Keratinocyte (primary cell): Measurements from ENCODE around the gene CREB3L1. TPM values are rescaled to one million over a fixed set of nuclear protein-coding genes. Genes with fewer than 3 reads are reported as not detected.

ENCODE experiments used
- DNase-seq: peaks from one replicate; pipeline ENCODE4 v3.0.0-alpha.2; 2011; ENCODE audit warnings: low read depth, missing footprints, low spot score
- FAIRE-seq: peaks from 2 replicates; lab custom pipeline; 2011; peaks lifted over from hg19 to GRCh38; lab: Jason Lieb, UNC
- H2AFZ ChIP-seq: 2 replicates; pipeline ENCODE4 v1.6.0; 2012; ENCODE audit warnings: low read length, control low read depth, inconsistent platforms; ENCODE audit not compliant: control insufficient read depth
- H3K27ac ChIP-seq: 2 replicates; pipeline ENCODE4 v1.5.1; 2011; ENCODE audit warnings: low read length; ENCODE audit not compliant: control insufficient read depth, insufficient read depth
- H3K27me3 ChIP-seq: 3 replicates; pipeline ENCODE4 v1.6.0; 2011; ENCODE audit warnings: low read length; ENCODE audit not compliant: control insufficient read depth, insufficient read depth; ENCODE audit errors: extremely low read depth
- H3K36me3 ChIP-seq, 2 experiments: 2 replicates in 1 of 2; 3 replicates in 1 of 2; pipeline ENCODE4 v1.5.1; 2011; ENCODE audit warnings: low read length in 2 of 2, mild to moderate bottlenecking in 1 of 2; ENCODE audit not compliant: control insufficient read depth in 2 of 2, insufficient read depth in 2 of 2; ENCODE audit errors: extremely low read depth in 1 of 2
- H3K4me1 ChIP-seq: 3 replicates; pipeline ENCODE4 v1.5.1; 2011; ENCODE audit warnings: low read length; ENCODE audit not compliant: control insufficient read depth, insufficient read depth; ENCODE audit errors: extremely low read depth
- H3K4me2 ChIP-seq: 3 replicates; pipeline ENCODE4 v1.6.0; 2011; ENCODE audit warnings: low read depth, low read length; ENCODE audit not compliant: control insufficient read depth, insufficient read depth; ENCODE audit errors: extremely low read depth
- H3K4me3 ChIP-seq, 3 experiments: fragments of 200-600 bp in 1 of 3; sonication (generic) in 1 of 3; 2 replicates in 2 of 3; 3 replicates in 1 of 3; pipeline ENCODE4 v1.5.1; 2011 to 2016; ENCODE audit warnings: low read length in 3 of 3, mild to moderate bottlenecking in 3 of 3, control low read depth in 2 of 3, inconsistent platforms in 1 of 3, low read depth in 1 of 3, mixed read lengths in 1 of 3, mixed run types in 1 of 3, moderate library complexity in 1 of 3; ENCODE audit not compliant: control insufficient read depth in 2 of 3, insufficient read depth in 2 of 3; ENCODE audit errors: extremely low read depth in 1 of 3
- H3K79me2 ChIP-seq: 2 replicates; pipeline ENCODE4 v1.6.0; 2012; ENCODE audit warnings: low read length; ENCODE audit not compliant: control insufficient read depth, insufficient read depth
- H3K9ac ChIP-seq: 3 replicates; pipeline ENCODE4 v1.6.0; 2011; ENCODE audit warnings: low read length; ENCODE audit not compliant: control insufficient read depth, insufficient read depth; ENCODE audit errors: extremely low read depth
- H3K9me1 ChIP-seq: 3 replicates; pipeline ENCODE4 v1.6.0; 2011; ENCODE audit warnings: low read length; ENCODE audit not compliant: control insufficient read depth, insufficient read depth; ENCODE audit errors: extremely low read depth
- H3K9me3 ChIP-seq: 2 replicates; pipeline ENCODE4 v1.5.1; 2012; ENCODE audit warnings: low read depth, low read length; ENCODE audit not compliant: control insufficient read depth
- H4K20me1 ChIP-seq: 3 replicates; pipeline ENCODE4 v1.6.0; 2011; ENCODE audit warnings: low read length; ENCODE audit not compliant: control insufficient read depth, insufficient read depth; ENCODE audit errors: extremely low read depth
- EZH2 ChIP-seq: IDR thresholded peaks from one replicate; pipeline ENCODE4 v1.6.1; 2012; ENCODE audit warnings: inconsistent platforms, mild to moderate bottlenecking, low read length, moderate library complexity
- dilution Hi-C: fragments of 300-500 bp; cut with MboI; formaldehyde crosslinking; loops from one replicate; pipeline ENCODE4 v1.7.0; 2020; ENCODE audit warnings: low sequenced_read_pairs; ENCODE audit not compliant: extremely low pct_ligation_motif_present
- polyA plus RNA-seq, 5 experiments: library from polyadenylated mRNA; depleted of rRNA in 3 of 5; stranded (reverse) in 3 of 5; stranded (forward) in 1 of 5; unstranded in 1 of 5; fragments of >200 nt; gene quantifications; 1 replicate in 1 of 5; 2 replicates in 3 of 5; 3 replicates in 1 of 5; pipeline versions ENCODE4 v1.2.1 to v1.2.3, GENCODE V29; 2011 to 2012; ENCODE audit warnings: missing spikeins in 2 of 5, low read depth in 1 of 5, low replicate concordance in 1 of 5
- TF ChIP-seq, protein P1 (sequence below), 3 experiments: IDR thresholded peaks in 1 of 3; conservative IDR thresholded peaks in 1 of 3; optimal IDR thresholded peaks in 1 of 3; 2 replicates in 2 of 3; 3 replicates in 1 of 3; pipeline versions ENCODE3 to v1.5.1; 2011; ENCODE audit warnings: low read length in 3 of 3, mild to moderate bottlenecking in 3 of 3, moderate library complexity in 2 of 3, control low read depth in 1 of 3, inconsistent platforms in 1 of 3; ENCODE audit not compliant: insufficient read depth in 2 of 3; ENCODE audit errors: extremely low read depth in 1 of 3

CREB3L1 gene
- polyA plus RNA-seq, 1 donor (not counting 4 experiments of a cell fraction or from before 2014, with no cell fraction given) = not detected

DNA sequence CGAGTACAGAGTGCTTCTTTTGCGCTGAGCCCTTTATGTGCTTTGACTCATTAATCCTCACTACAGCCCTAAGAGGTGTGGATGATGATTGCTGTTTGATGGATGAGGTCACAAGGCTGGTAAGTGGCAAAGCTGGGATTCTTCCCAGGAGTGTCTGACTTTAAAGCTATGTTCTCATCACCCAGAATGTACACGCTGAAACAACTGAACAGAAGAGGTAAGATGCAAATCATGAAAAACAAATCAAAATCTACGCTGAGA lies 37.7 kb upstream of the CREB3L1 start:
- Histone ChIP-seq H3K9ac (peak overlapping the region; percentile 58), H3K9me1 (no peaks in the 10 kb centered on the region), H3K36me3 (no peaks in the 10 kb centered on the region), H3K4me3 (peak overlapping the region in 1 of 3 experiments; percentile 52), H3K4me2 (peak overlapping the region; percentile 86), H4K20me1 (no peaks in the 10 kb centered on the region), H3K27me3 (no peaks in the 10 kb centered on the region), H3K4me1 (peaks cover 46% of the 10 kb centered on the region), H2AFZ (no peak overlapping the region), H3K79me2 (no peaks in the 10 kb centered on the region), H3K27ac (peak overlapping the region; percentile 47), H3K9me3 (no peaks in the 10 kb centered on the region)
- FAIRE-seq (no peak), DNase-seq (no peak)
- dilution Hi-C loops = no loop called here
- no peak for TF ChIP-seq EZH2
- TF ChIP-seq, protein P1, sequence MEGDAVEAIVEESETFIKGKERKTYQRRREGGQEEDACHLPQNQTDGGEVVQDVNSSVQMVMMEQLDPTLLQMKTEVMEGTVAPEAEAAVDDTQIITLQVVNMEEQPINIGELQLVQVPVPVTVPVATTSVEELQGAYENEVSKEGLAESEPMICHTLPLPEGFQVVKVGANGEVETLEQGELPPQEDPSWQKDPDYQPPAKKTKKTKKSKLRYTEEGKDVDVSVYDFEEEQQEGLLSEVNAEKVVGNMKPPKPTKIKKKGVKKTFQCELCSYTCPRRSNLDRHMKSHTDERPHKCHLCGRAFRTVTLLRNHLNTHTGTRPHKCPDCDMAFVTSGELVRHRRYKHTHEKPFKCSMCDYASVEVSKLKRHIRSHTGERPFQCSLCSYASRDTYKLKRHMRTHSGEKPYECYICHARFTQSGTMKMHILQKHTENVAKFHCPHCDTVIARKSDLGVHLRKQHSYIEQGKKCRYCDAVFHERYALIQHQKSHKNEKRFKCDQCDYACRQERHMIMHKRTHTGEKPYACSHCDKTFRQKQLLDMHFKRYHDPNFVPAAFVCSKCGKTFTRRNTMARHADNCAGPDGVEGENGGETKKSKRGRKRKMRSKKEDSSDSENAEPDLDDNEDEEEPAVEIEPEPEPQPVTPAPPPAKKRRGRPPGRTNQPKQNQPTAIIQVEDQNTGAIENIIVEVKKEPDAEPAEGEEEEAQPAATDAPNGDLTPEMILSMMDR (optimal IDR thresholded peaks at IDR 0.05 in 1 of 3, IDR thresholded peaks at IDR 0.05 in 1 of 3, conservative IDR thresholded peaks at IDR 0.05 in 1 of 3; ENCODE audit: extremely low read depth in 1 of 3, insufficient read depth in 2 of 3, low read length in 3 of 3) = no peak

DNA sequence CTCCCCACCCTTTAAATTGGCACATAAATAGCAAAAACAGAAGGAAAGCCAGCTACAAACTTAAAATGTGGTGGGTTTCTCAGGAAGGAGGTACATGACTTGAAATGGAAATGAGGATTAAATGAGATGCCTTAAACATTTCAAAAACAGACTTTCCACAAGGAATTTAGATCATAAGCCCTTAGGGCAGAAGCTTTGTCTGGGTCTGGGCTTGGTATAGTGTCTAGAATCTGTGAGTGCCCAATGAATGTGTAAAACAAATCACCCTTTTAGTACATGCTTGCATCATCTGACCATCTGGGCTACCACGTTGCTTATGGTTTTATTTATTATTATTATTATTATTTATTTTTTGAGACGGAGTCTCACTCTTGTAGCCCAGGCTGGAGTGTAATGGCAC lies 37.1 kb upstream of the CREB3L1 start:
- dilution Hi-C loops = no loop called here
- Histone ChIP-seq H3K79me2 (no peaks in the 10 kb centered on the region), H2AFZ (no peak overlapping the region), H3K4me2 (no peak overlapping the region), H4K20me1 (no peaks in the 10 kb centered on the region), H3K9ac (no peak overlapping the region), H3K4me1 (peaks cover 46% of the 10 kb centered on the region), H3K9me3 (no peaks in the 10 kb centered on the region), H3K36me3 (no peaks in the 10 kb centered on the region), H3K27ac (peak overlapping the region; percentile 47), H3K27me3 (no peaks in the 10 kb centered on the region), H3K4me3 (no peak overlapping the region), H3K9me1 (no peaks in the 10 kb centered on the region)
- TF ChIP-seq, protein P1 (optimal IDR thresholded peaks at IDR 0.05 in 1 of 3, IDR thresholded peaks at IDR 0.05 in 1 of 3, conservative IDR thresholded peaks at IDR 0.05 in 1 of 3; ENCODE audit: extremely low read depth in 1 of 3, insufficient read depth in 2 of 3, low read length in 3 of 3) = no peak
- no peak for TF ChIP-seq EZH2
- DNase-seq = no peak
- FAIRE-seq = no peak
